ENCODE results near the gene SUCLG2.
A peak's percentile ranks its signal among the peaks of the same experiment; 100 is the strongest.

SUCLG2 gene

DNA sequence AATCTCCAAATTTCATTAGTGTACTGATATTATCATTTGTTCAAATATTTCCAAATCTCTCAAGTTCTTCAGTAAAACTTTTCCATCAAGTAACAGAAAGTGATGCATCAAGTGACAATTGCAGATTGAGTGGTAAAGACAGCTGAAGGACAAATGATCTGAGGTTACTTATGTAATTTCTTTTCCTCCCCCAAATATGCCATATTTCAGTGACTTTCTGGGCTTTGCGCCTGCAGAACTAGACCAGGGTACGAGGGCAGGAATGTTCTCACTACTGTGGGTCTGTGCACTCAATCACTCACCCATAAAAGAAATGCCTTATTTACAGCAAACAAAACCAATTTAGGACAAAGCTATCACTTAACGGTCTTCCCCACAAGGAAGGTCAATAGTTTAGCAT, 4.7 kb downstream of the SUCLG2 start:
- no peak for DNase-seq
- Histone ChIP-seq H3K4me3 (ENCODE audit: low read depth, low read length) (no peak overlapping the region), H3K27me3 (ENCODE audit: insufficient read depth, low read depth, severe bottlenecking) (no peaks in the 10 kb centered on the region), H3K27ac (no peak overlapping the region), H3K36me3 (no peaks in the 10 kb centered on the region), H3K9me3 (ENCODE audit: severe bottlenecking) (no peaks in the 10 kb centered on the region)
- TF ChIP-seq, protein P1, sequence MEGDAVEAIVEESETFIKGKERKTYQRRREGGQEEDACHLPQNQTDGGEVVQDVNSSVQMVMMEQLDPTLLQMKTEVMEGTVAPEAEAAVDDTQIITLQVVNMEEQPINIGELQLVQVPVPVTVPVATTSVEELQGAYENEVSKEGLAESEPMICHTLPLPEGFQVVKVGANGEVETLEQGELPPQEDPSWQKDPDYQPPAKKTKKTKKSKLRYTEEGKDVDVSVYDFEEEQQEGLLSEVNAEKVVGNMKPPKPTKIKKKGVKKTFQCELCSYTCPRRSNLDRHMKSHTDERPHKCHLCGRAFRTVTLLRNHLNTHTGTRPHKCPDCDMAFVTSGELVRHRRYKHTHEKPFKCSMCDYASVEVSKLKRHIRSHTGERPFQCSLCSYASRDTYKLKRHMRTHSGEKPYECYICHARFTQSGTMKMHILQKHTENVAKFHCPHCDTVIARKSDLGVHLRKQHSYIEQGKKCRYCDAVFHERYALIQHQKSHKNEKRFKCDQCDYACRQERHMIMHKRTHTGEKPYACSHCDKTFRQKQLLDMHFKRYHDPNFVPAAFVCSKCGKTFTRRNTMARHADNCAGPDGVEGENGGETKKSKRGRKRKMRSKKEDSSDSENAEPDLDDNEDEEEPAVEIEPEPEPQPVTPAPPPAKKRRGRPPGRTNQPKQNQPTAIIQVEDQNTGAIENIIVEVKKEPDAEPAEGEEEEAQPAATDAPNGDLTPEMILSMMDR (IDR thresholded peaks at IDR 0.05; ENCODE audit: low read depth, low read length), result no peak

DNA sequence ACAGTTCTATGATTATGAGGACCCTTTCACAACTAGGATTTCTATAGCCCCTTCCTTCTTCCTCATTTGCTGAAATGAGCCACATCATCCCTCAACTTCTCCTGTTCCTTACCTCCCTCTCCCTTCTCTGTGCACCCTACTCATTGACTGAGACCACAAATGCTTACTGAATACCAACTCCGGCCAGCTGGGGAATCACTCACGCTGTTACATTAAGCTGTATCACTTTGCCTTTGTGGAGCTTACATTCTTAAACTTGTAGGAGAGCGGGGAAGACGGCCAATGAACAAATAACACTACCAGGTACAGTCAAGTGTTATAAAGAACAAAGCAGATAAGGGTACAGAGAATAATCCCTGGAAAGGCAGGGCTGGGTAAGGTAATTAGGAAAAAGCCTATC, 5.7 kb downstream of the SUCLG2 start:
- Histone ChIP-seq H3K4me3 (ENCODE audit: low read depth, low read length) (no peak overlapping the region), H3K9me3 (ENCODE audit: severe bottlenecking) (no peaks in the 10 kb centered on the region), H3K27me3 (ENCODE audit: insufficient read depth, low read depth, severe bottlenecking) (no peaks in the 10 kb centered on the region), H3K27ac (no peak overlapping the region), H3K36me3 (no peaks in the 10 kb centered on the region)
- TF ChIP-seq, protein P1 (IDR thresholded peaks at IDR 0.05; ENCODE audit: low read depth, low read length), result no peak
- DNase-seq, result peak; percentile 26

DNA sequence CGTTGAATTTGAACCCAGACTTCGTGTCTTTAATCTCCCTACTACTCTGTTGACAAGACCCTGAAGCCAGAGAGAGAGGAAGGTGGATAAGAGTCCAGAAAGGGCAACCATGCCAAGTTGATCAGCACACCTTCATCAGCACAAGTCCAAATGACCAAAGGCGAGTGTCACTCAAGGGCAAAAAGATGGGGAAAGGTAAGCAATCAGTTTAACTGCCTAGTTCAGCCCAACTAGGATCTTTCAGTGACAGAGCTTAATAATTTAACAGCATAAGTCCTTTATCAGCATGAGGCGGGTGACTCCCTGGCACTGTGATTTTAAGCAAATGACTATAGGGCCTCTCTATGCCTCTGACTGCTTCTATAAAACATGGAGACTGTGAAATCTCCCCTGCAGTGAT, 6.2 kb downstream of the SUCLG2 start:
- H3K27ac ChIP-seq, result no peak overlapping the region
- no peak overlapping the region for H3K4me3 ChIP-seq (ENCODE audit: low read depth, low read length)
- TF ChIP-seq, protein P1 (IDR thresholded peaks at IDR 0.05; ENCODE audit: low read depth, low read length), result no peak
- no peaks in the 10 kb centered on the region for H3K27me3 ChIP-seq (ENCODE audit: insufficient read depth, low read depth, severe bottlenecking)
- no peaks in the 10 kb centered on the region for H3K9me3 ChIP-seq (ENCODE audit: severe bottlenecking)
- H3K36me3 ChIP-seq, result no peaks in the 10 kb centered on the region
- DNase-seq, result no peak

DNA sequence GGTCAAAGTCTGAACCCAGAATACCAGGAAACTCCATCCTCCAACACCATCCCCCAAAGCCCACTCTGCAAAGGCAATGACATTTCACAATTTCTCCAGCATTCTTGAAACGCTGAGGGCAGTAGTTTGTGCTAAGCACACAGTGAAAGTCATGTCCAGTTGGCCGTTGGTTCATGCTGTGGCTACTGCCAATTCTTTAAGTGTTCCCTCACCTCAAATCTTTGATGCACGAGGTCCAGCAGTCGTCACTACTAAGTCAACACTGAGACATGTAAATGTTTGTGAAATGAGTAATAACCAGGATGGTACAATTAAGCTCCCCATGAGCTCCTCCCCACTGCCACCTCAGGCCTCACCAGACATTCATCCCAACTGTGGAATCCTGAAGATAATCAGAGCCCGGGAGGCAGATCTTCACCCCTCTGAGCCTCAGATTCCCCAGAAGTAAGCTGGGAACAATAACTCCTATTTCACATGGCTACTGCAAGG, 7.0 kb downstream of the SUCLG2 start:
- Histone ChIP-seq H3K27me3 (ENCODE audit: insufficient read depth, low read depth, severe bottlenecking) (no peaks in the 10 kb centered on the region), H3K9me3 (ENCODE audit: severe bottlenecking) (no peaks in the 10 kb centered on the region), H3K27ac (no peak overlapping the region), H3K4me3 (ENCODE audit: low read depth, low read length) (no peak overlapping the region), H3K36me3 (no peaks in the 10 kb centered on the region)
- TF ChIP-seq, protein P1 (IDR thresholded peaks at IDR 0.05; ENCODE audit: low read depth, low read length), result no peak
- no peak for DNase-seq

DNA sequence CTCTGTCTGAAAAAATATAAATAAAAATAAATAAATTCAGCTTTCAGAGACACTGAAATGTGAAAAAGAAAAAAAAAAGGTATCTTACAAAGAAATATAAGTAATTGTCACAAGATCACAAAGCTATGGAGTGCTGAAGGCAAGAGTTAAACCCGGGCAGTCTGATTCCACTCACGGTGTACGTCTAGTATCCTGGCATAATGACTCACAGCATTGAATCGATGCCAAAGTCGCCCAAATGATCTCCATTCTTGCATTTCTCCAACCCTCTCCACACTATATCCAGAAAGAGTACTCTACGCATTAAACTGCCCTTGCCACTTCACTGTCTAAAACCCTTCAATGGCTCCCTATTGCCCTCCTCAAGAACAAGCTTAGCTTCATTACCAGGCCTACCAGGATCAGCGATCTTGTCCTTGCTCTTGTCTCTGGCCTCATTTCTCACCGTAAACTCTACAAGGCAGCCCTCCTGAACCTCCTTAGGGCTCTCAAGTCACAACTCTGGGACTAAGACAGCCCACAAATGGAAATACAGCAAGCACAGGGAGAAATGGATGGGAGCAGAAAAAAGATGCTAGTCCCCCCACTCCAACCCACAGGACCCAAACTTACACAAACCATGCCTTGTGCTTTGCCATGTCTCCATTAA, 7.7 kb downstream of the SUCLG2 start:
- H3K27me3 ChIP-seq (ENCODE audit: insufficient read depth, low read depth, severe bottlenecking), result no peaks in the 10 kb centered on the region
- H3K27ac ChIP-seq, result no peak overlapping the region
- H3K9me3 ChIP-seq (ENCODE audit: severe bottlenecking), result no peaks in the 10 kb centered on the region
- no peak overlapping the region for H3K4me3 ChIP-seq (ENCODE audit: low read depth, low read length)
- DNase-seq, result no peak
- TF ChIP-seq, protein P1 (IDR thresholded peaks at IDR 0.05; ENCODE audit: low read depth, low read length), result no peak
- H3K36me3 ChIP-seq, result no peaks in the 10 kb centered on the region

DNA sequence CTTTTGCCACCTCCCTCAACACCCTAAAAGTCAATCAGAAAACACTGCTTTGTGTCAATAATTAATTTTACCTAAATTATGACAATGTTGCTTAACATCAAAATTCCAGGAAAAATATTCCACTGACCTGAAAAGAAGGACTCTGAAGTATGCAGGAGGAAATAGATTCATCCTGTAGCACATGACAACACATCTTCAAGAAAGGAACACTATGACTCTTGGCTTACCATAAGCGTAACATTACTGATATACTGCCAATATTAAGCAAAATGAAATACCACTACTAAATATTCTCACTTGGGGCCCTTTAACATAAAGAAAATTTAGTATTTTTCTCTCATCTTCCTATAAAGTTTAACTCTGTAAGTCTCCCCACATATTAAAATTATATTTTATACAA, 9.6 kb downstream of the SUCLG2 start:
- Histone ChIP-seq H3K4me3 (ENCODE audit: low read depth, low read length) (no peak overlapping the region), H3K9me3 (ENCODE audit: severe bottlenecking) (no peaks in the 10 kb centered on the region), H3K36me3 (no peaks in the 10 kb centered on the region), H3K27ac (no peak overlapping the region), H3K27me3 (ENCODE audit: insufficient read depth, low read depth, severe bottlenecking) (no peaks in the 10 kb centered on the region)
- no peak for DNase-seq
- TF ChIP-seq, protein P1 (IDR thresholded peaks at IDR 0.05; ENCODE audit: low read depth, low read length), result no peak

Measured in WERI-Rb-1 (cell line).